IMR-90 (cell line): Measurements from ENCODE around the gene SYVN1.

Experiments
- POLR2A ChIP-seq: IDR thresholded peaks from 2 replicates; pipeline ENCODE4 v1.6.1; 2012; ENCODE audit warnings: mild to moderate bottlenecking, low read depth, low read length
- RAD21 ChIP-seq: IDR thresholded peaks from 2 replicates; pipeline ENCODE4 v1.6.1; 2012; ENCODE audit warnings: low read length, improper control_type of control experiment
- RFX5 ChIP-seq: IDR thresholded peaks from 2 replicates; pipeline ENCODE4 v1.8.0; 2012; ENCODE audit warnings: low read depth, mild to moderate bottlenecking, low read length, moderate library complexity
- SMC3 ChIP-seq: fragments of 150-350 bp; IDR thresholded peaks from 2 replicates; pipeline ENCODE4 v1.6.1; 2016; ENCODE audit warnings: low read depth, mild to moderate bottlenecking, antibody characterized with exemption, low read length, moderate library complexity
- TF ChIP-seq, protein P1 (sequence below): conservative IDR thresholded peaks from 2 replicates; pipeline ENCODE4 v1.5.1; 2012; ENCODE audit warnings: mild to moderate bottlenecking, low read depth, low read length, improper control_type of control experiment

DNA sequence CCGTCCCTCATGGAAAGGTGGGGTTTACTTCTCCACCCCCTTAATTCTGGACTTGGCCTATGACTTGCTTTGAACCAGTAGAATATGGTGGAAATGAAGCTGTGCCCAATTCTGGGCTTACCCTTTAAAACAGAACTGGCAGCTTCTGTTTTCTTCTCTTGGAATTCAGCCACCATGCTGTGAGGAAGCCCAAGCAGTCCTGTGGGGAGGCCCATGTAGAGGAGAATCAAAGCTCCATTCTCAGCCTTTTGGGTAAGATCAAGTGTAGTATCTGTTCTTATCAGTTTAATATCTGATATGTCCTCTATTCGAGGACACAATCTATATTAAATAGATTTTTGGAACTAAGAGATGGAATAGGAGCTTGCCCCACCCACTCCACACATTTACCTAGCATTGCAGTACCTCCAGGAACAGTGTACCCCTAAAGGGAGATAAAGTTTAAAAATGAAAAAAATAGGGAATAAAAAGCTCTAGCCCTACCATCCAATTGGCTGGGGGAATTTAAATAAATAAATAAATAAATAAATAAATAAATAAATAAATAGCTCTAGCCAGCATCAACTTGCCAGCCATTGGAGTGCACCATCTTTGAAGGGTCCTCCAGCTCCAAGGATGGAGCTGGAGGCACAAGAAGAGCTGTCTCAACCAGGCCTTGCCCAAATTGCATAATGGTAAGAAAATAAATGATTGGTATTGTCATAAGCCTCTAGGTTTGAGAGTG, 13.2 kb upstream of the SYVN1 start:
- TF ChIP-seq, protein P1, sequence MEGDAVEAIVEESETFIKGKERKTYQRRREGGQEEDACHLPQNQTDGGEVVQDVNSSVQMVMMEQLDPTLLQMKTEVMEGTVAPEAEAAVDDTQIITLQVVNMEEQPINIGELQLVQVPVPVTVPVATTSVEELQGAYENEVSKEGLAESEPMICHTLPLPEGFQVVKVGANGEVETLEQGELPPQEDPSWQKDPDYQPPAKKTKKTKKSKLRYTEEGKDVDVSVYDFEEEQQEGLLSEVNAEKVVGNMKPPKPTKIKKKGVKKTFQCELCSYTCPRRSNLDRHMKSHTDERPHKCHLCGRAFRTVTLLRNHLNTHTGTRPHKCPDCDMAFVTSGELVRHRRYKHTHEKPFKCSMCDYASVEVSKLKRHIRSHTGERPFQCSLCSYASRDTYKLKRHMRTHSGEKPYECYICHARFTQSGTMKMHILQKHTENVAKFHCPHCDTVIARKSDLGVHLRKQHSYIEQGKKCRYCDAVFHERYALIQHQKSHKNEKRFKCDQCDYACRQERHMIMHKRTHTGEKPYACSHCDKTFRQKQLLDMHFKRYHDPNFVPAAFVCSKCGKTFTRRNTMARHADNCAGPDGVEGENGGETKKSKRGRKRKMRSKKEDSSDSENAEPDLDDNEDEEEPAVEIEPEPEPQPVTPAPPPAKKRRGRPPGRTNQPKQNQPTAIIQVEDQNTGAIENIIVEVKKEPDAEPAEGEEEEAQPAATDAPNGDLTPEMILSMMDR = no peak
- TF ChIP-seq POLR2A (no peak), SMC3 (no peak), RFX5 (no peak), RAD21 (no peak)
